ENCODE data around the gene TRMO. TPM values are rescaled to one million over a fixed set of nuclear protein-coding genes. Genes with fewer than 3 reads are reported as not detected.
A peak's percentile ranks its signal among the peaks of the same experiment; 100 is the strongest.

Gene TRMO
- total and polyA plus RNA-seq, 2 of the 13 experiments (the other 11 are each of a cell fraction or from before 2014, with no cell fraction given), result 8.7 to 18.6 TPM

- TF ChIP-seq RAD51 (IDR thresholded peaks at IDR 0.05; ENCODE audit: borderline replicate concordance) (peak; percentile 99), REXO4 (CRISPR knock-in tag; IDR thresholded peaks at IDR 0.05; ENCODE audit: borderline replicate concordance) (no peak), HMGXB4 (CRISPR knock-in tag; IDR thresholded peaks at IDR 0.05; ENCODE audit: borderline replicate concordance in 1 of 2, low read depth in 1 of 2) (peak; percentile 87 to 96; a peak in 3 of 4 replicates), ZNF503 (CRISPR knock-in tag; IDR thresholded peaks at IDR 0.05) (peak; percentile 86), FOXM1 (CRISPR knock-in tag; IDR thresholded peaks at IDR 0.05) (no peak; the same call in 1 of the 2 replicates), ZNF563 (CRISPR knock-in tag; IDR thresholded peaks at IDR 0.05) (peak; percentile 76; the same call in 1 of the 2 replicates), ZNF644 (CRISPR knock-in tag; IDR thresholded peaks at IDR 0.05; ENCODE audit: low read depth) (no peak), ZEB1 (IDR thresholded peaks at IDR 0.05; ENCODE audit: insufficient replicate concordance, low read depth) (peak; percentile 72), KMT2A (CRISPR knock-in tag; IDR thresholded peaks at IDR 0.05) (peak; percentile 92), HNF1A (IDR thresholded peaks at IDR 0.05; ENCODE audit: low read depth) (peak; percentile 52; the same call in 1 of the 2 replicates), HNF1A (CRISPR knock-in tag; IDR thresholded peaks at IDR 0.05; ENCODE audit: borderline replicate concordance) (peak; percentile 77; the same call in 1 of the 2 replicates), ZNF101 (CRISPR knock-in tag; IDR thresholded peaks at IDR 0.05; ENCODE audit: borderline replicate concordance, low read depth) (no peak), NFE2L1 (CRISPR knock-in tag; IDR thresholded peaks at IDR 0.05; ENCODE audit: borderline replicate concordance) (peak; percentile 41; the same call in 1 of the 2 replicates), ZNF574 (CRISPR knock-in tag; IDR thresholded peaks at IDR 0.05) (peak; percentile 98), SMYD3 (CRISPR knock-in tag; IDR thresholded peaks at IDR 0.05) (no peak), ZBTB1 (CRISPR knock-in tag; IDR thresholded peaks at IDR 0.05; ENCODE audit: borderline replicate concordance) (no peak; the same call in 1 of the 2 replicates), GATAD1 (CRISPR knock-in tag; IDR thresholded peaks at IDR 0.05) (peak; percentile 100)
These were observed at the start of gene TRMO (continued) for GRCh38 chr9:97921959-97922724.
